Thyroid gland (tissue), 4 donors: ENCODE results near the gene KCNQ1. TPM values are rescaled to one million over a fixed set of nuclear protein-coding genes. Genes with fewer than 3 reads are reported as not detected.

Experiments
- DNase-seq, 2 donors: peaks; one replicate each; pipeline ENCODE4 v3.0.0-alpha.2; 2019
- H3K27ac ChIP-seq, 3 donors: fragments of 200-600 bp; sonication (generic); 1 replicate in 2 of 3; 2 replicates in 1 of 3; pipeline ENCODE4 v1.5.1; 2016 to 2019; ENCODE audit warnings: mild to moderate bottlenecking in 1 of 3, moderate library complexity in 1 of 3
- H3K27me3 ChIP-seq: fragments of 200-600 bp; sonication (generic); one replicate; pipeline ENCODE4 v1.5.1; 2019
- H3K36me3 ChIP-seq, 2 donors: fragments of 200-600 bp; sonication (generic); one replicate each; pipeline ENCODE4 v1.5.1; 2016 to 2019
- H3K4me1 ChIP-seq, 2 donors: fragments of 200-600 bp; sonication (generic); one replicate each; pipeline ENCODE4 v1.5.1; 2017 to 2019
- H3K4me3 ChIP-seq, 3 donors: fragments of 200-600 bp; sonication (generic); replicated peaks in 1 of 3; 1 replicate in 2 of 3; 2 replicates in 1 of 3; pipeline ENCODE4 v1.5.1; 2016; ENCODE audit warnings: mild to moderate bottlenecking in 1 of 3
- H3K9me3 ChIP-seq: fragments of 200-600 bp; sonication (generic); one replicate; pipeline ENCODE4 v1.5.1; 2017
- CTCF ChIP-seq, 6 experiments: fragments of 200-600 bp in 3 of 6; fragments of 450-650 bp in 3 of 6; sonication (generic) in 3 of 6; IDR thresholded peaks; one replicate each; pipeline ENCODE4 v1.5.1; 2016 to 2019; ENCODE audit warnings: antibody characterized with exemption in 6 of 6, mild to moderate bottlenecking in 2 of 6, inconsistent platforms in 1 of 6, moderate library complexity in 1 of 6
- POLR2A ChIP-seq, 2 donors: fragments of 450-650 bp; IDR thresholded peaks; one replicate each; pipeline ENCODE4 v1.6.1; 2017; ENCODE audit warnings: antibody characterized with exemption in 2 of 2, mild to moderate bottlenecking in 2 of 2, moderate library complexity in 1 of 2
- WGBS, 2 donors: methylation state at CpG; one replicate each; pipeline ENCODE4 v1.1.5; 2017; 5-methylcytosine and 5-hydroxymethylcytosine counted together
- intact Hi-C: fragments of 100-400 bp; cut with DNase I; formaldehyde crosslinking; loops from one replicate; pipeline ENCODE4 v1.15.1; 2023
- total RNA-seq, 4 donors: library from RNA; depleted of rRNA; stranded (reverse); fragments of >200 nt; gene quantifications; one replicate each; pipeline ENCODE4 v1.2.3, GENCODE V29; 2016

KCNQ1 gene
- total RNA-seq, 4 donors from 2014 or later: 51.3 to 103 (median 97.8) TPM

- Histone ChIP-seq H3K27ac (no peak overlapping the region), H3K27me3 (no peaks in the 10 kb centered on the region), H3K36me3 (no peaks in the 10 kb centered on the region), H3K4me3 (no peak overlapping the region), H3K9me3 (no peaks in the 10 kb centered on the region), H3K4me1 (peaks cover 9 to 15% of the 10 kb centered on the region in 2 donors)
- intact Hi-C loops: no loop called here
- no peak for DNase-seq
- 60 to 70% methylated on average over 2 to 5 of the region's 8 CpGs for WGBS, 2 donors
- TF ChIP-seq CTCF (IDR thresholded peaks at IDR 0.05): no peak
- no peak for TF ChIP-seq POLR2A (IDR thresholded peaks at IDR 0.05)
Measured at GRCh38 chr11:2832533-2833020, 387.8 kb downstream of the KCNQ1 start.

DNA sequence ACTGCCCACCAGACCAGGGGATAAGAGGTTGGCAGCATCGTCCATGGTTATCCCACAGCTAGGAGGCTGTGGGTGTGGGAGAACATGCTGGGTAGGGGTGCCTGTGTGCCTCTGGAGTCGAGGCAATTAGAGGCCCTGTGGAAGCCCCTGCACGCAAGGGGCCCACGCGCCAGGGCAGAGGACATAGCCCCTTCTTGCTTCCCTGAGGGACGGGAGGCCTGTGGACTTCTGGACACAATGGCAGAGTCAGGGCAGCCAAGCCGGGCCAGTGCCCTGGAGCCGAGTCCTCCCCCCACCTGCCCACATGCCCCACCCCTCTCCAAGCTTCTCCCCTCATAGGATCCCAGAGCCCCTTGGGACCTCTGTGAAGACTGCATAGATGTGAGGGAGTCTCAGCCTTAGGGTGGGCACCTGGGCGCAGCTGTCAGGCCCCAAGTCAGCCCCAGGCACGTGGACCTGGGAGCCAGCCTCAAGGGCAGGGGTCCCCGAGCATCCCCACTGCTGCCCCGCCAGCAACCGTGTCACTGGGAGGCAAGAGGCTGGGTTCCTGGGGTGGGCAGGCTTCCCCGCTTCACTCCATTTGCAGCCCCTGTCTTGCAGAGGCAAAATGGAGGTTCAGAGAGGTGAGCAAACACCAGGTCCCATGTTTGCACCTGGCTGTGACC is 388.4 kb downstream of the KCNQ1 start:
- H3K4me1 ChIP-seq: peaks cover 9 to 15% of the 10 kb centered on the region in 2 donors
- H3K4me3 ChIP-seq: no peak overlapping the region
- no peak for DNase-seq
- no peaks in the 10 kb centered on the region for H3K9me3 ChIP-seq
- H3K36me3 ChIP-seq: no peaks in the 10 kb centered on the region
- intact Hi-C loops: no loop called here
- 88% methylated on average over 11 of the region's 14 CpGs; no CpG with 5 or more reads in 1 of the 2 donors for WGBS, 2 donors
- no peaks in the 10 kb centered on the region for H3K27me3 ChIP-seq
- no peak for TF ChIP-seq CTCF (IDR thresholded peaks at IDR 0.05)
- no peak for TF ChIP-seq POLR2A (IDR thresholded peaks at IDR 0.05)
- no peak overlapping the region for H3K27ac ChIP-seq

GRCh38 chr11:2833716-2834502 is 389.1 kb downstream of the KCNQ1 start:
- Histone ChIP-seq H3K4me3 (no peak overlapping the region), H3K36me3 (no peaks in the 10 kb centered on the region), H3K27me3 (no peaks in the 10 kb centered on the region), H3K9me3 (no peaks in the 10 kb centered on the region), H3K27ac (no peak overlapping the region), H3K4me1 (peaks cover 9 to 15% of the 10 kb centered on the region in 2 donors)
- WGBS, 2 donors: 84 to 94% methylated on average over 12 to 18 of the region's 19 CpGs
- no peak for DNase-seq
- no peak for TF ChIP-seq CTCF (IDR thresholded peaks at IDR 0.05)
- no peak for TF ChIP-seq POLR2A (IDR thresholded peaks at IDR 0.05)
- intact Hi-C loops: no loop called here

DNA sequence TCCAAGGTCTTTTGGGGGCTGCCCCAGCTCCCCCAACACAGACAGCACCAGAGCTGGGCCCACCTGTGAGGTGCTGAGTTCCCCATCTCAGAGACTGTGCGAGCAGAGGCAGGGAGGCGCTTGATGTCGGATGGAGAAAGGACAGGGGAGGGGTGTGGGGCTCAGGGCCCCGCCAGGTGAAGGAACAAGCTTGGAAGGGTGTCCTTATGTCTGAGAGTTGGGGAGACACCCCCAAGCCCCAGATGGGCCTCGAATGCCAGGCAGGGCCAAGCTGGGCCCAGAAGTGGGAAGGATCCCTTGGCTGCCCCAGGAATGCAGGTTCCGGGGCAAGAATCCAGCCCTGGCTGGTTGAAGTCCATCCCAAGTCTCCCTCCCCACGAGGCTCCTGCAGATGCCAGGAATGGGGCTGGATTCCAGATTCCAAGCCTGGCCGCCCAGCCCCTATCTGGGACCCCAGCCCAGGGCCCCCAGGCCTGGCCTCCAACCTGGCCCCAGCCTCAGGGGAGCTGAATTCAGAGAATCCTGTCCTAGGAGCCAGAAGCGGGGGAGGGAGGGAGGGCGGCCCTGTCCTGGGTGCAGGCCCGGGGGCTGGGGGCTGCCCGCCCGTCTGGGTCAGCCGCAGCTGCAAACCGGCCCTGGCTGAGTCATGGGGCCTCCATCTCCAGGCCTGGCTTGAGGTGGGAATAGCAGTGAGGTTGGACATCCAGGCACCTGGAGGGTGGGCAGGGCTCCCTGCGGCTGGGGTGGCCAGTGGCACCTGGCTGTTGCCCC is 389.9 kb downstream of the KCNQ1 start:
- H3K4me1 ChIP-seq: peaks cover 9 to 15% of the 10 kb centered on the region in 2 donors
- no peak overlapping the region for H3K27ac ChIP-seq
- no peak overlapping the region for H3K4me3 ChIP-seq
- no peaks in the 10 kb centered on the region for H3K9me3 ChIP-seq
- intact Hi-C loops: no loop called here
- no peaks in the 10 kb centered on the region for H3K36me3 ChIP-seq
- WGBS, 2 donors: 86 to 90% methylated on average over 6 to 14 of the region's 16 CpGs
- TF ChIP-seq POLR2A (IDR thresholded peaks at IDR 0.05): no peak
- no peak for TF ChIP-seq CTCF (IDR thresholded peaks at IDR 0.05)
- H3K27me3 ChIP-seq: no peaks in the 10 kb centered on the region
- DNase-seq: no peak
